ENCODE results near the gene RBM38. TPM values are rescaled to one million over a fixed set of nuclear protein-coding genes. Genes with fewer than 3 reads are reported as not detected.

Gene RBM38
- total and polyA plus RNA-seq, 2 of the 13 experiments (the other 11 are each of a cell fraction or from before 2014, with no cell fraction given) = 24.2 to 34.2 TPM

DNA sequence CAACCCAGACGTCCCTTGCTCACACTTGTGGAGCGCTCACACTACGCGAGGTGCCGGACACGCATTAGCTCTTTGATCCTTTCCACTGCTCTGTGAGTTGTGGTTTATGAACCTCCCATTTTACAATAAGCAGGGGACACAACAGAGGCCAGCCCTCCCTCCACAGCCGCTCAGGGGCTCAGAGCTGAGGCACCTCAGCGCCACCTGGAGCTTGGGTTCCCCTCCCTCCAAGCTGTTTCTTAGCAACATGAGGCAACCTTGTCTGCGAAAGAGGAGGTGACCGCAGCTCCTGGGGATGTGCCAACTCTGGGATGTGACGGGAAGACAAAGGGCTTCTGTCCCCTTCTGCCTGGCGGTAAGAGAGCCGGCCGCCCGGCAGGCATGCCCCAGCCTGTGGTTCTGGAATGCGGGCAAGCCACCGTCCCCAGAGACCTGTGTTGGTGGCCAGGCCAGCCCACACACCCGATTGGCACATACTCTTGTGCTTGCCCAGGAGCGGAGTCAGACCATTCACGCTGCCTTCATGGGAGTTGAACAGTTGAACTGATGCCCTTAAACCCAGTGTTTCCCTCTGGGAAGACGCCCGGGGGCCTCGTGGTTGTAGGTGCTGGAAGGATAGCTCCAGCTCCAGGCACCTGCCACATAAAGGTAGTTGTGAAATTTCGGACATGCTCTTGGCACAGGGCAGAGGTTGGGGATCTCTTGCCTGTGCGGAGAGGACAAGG, 44.5 kb downstream of the RBM38 start (continued):
- TF ChIP-seq ONECUT2 (CRISPR knock-in tag; IDR thresholded peaks at IDR 0.05) = no peak
- TF ChIP-seq, protein P1, sequence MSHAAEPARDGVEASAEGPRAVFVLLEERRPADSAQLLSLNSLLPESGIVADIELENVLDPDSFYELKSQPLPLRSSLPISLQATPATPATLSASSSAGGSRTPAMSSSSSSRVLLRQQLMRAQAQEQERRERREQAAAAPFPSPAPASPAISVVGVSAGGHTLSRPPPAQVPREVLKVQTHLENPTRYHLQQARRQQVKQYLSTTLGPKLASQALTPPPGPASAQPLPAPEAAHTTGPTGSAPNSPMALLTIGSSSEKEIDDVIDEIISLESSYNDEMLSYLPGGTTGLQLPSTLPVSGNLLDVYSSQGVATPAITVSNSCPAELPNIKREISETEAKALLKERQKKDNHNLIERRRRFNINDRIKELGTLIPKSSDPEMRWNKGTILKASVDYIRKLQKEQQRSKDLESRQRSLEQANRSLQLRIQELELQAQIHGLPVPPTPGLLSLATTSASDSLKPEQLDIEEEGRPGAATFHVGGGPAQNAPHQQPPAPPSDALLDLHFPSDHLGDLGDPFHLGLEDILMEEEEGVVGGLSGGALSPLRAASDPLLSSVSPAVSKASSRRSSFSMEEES (CRISPR knock-in tag; IDR thresholded peaks at IDR 0.05) = no peak
- no peak for TF ChIP-seq ZNF180 (CRISPR knock-in tag; IDR thresholded peaks at IDR 0.05; ENCODE audit: borderline replicate concordance, low read depth)
- TF ChIP-seq UBTF (CRISPR knock-in tag; IDR thresholded peaks at IDR 0.05) = peak; percentile 99
- TF ChIP-seq ZNF777 (CRISPR knock-in tag; IDR thresholded peaks at IDR 0.05) = no peak
- TF ChIP-seq ZNF24 (IDR thresholded peaks at IDR 0.05) = no peak
- no peak for TF ChIP-seq ATF1 (CRISPR knock-in tag; IDR thresholded peaks at IDR 0.05)
- TF ChIP-seq, protein P2, sequence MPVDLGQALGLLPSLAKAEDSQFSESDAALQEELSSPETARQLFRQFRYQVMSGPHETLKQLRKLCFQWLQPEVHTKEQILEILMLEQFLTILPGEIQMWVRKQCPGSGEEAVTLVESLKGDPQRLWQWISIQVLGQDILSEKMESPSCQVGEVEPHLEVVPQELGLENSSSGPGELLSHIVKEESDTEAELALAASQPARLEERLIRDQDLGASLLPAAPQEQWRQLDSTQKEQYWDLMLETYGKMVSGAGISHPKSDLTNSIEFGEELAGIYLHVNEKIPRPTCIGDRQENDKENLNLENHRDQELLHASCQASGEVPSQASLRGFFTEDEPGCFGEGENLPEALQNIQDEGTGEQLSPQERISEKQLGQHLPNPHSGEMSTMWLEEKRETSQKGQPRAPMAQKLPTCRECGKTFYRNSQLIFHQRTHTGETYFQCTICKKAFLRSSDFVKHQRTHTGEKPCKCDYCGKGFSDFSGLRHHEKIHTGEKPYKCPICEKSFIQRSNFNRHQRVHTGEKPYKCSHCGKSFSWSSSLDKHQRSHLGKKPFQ (CRISPR knock-in tag; IDR thresholded peaks at IDR 0.05; ENCODE audit: insufficient replicate concordance) = peak; percentile 72
- no peak for TF ChIP-seq SIX4 (CRISPR knock-in tag; IDR thresholded peaks at IDR 0.05)
- TF ChIP-seq CREB1 (IDR thresholded peaks at IDR 0.05) = no peak
- TF ChIP-seq CREB1 (CRISPR knock-in tag; IDR thresholded peaks at IDR 0.05) = peak; percentile 35; the same call in 1 of the 2 replicates
- TF ChIP-seq PBX2 (CRISPR knock-in tag; IDR thresholded peaks at IDR 0.05) = no peak
- TF ChIP-seq, protein P3, sequence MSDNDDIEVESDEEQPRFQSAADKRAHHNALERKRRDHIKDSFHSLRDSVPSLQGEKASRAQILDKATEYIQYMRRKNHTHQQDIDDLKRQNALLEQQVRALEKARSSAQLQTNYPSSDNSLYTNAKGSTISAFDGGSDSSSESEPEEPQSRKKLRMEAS (IDR thresholded peaks at IDR 0.05) = peak; percentile 71
- TF ChIP-seq, protein P4, sequence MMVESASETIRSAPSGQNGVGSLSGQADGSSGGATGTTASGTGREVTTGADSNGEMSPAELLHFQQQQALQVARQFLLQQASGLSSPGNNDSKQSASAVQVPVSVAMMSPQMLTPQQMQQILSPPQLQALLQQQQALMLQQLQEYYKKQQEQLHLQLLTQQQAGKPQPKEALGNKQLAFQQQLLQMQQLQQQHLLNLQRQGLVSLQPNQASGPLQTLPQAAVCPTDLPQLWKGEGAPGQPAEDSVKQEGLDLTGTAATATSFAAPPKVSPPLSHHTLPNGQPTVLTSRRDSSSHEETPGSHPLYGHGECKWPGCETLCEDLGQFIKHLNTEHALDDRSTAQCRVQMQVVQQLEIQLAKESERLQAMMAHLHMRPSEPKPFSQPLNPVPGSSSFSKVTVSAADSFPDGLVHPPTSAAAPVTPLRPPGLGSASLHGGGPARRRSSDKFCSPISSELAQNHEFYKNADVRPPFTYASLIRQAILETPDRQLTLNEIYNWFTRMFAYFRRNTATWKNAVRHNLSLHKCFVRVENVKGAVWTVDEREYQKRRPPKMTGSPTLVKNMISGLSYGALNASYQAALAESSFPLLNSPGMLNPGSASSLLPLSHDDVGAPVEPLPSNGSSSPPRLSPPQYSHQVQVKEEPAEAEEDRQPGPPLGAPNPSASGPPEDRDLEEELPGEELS (CRISPR knock-in tag; IDR thresholded peaks at IDR 0.05) = peak; percentile 41; the same call in 1 of the 2 replicates
- no peak for TF ChIP-seq ZNF326 (CRISPR knock-in tag; IDR thresholded peaks at IDR 0.05; ENCODE audit: borderline replicate concordance)
- TF ChIP-seq RAD51 (IDR thresholded peaks at IDR 0.05; ENCODE audit: borderline replicate concordance) = no peak
- no peak for TF ChIP-seq PAX8 (CRISPR knock-in tag; IDR thresholded peaks at IDR 0.05; ENCODE audit: borderline replicate concordance)
- peak; percentile 73; the same call in 1 of the 2 replicates for TF ChIP-seq ZNF136 (CRISPR knock-in tag; IDR thresholded peaks at IDR 0.05; ENCODE audit: low read depth)
- no peak for TF ChIP-seq ZNF615 (CRISPR knock-in tag; IDR thresholded peaks at IDR 0.05; ENCODE audit: borderline replicate concordance)
- TF ChIP-seq BCL6 (CRISPR knock-in tag; IDR thresholded peaks at IDR 0.05) = peak; percentile 85; the same call in 1 of the 2 replicates
- no peak for TF ChIP-seq NAIF1 (CRISPR knock-in tag; IDR thresholded peaks at IDR 0.05; ENCODE audit: borderline replicate concordance)
